H9 (cell line): Measurements from ENCODE around the gene HS6ST2. TPM values are rescaled to one million over a fixed set of nuclear protein-coding genes. Genes with fewer than 3 reads are reported as not detected.

Source experiments
- DNase-seq: peaks from one replicate; pipeline ENCODE4 v3.0.0-alpha.2; 2017
- H2AFZ ChIP-seq: one replicate; pipeline ENCODE4 v1.6.1; 2013; ENCODE audit warnings: mild to moderate bottlenecking, low read length, control low read depth, moderate library complexity
- H2AK5ac ChIP-seq: 2 replicates; pipeline ENCODE4 v1.6.1; 2013; ENCODE audit warnings: low read length, control low read depth, mixed read lengths; ENCODE audit not compliant: insufficient read length
- H2BK120ac ChIP-seq: one replicate; pipeline ENCODE4 v1.6.1; 2013; ENCODE audit warnings: low read depth, mild to moderate bottlenecking, low read length, control low read depth, inconsistent platforms; ENCODE audit not compliant: poor library complexity, severe bottlenecking
- H2BK12ac ChIP-seq: 2 replicates; pipeline ENCODE4 v1.6.1; 2013; ENCODE audit warnings: low read length, control low read depth, mixed read lengths, low read depth; ENCODE audit not compliant: insufficient read length
- H2BK15ac ChIP-seq: 2 replicates; pipeline ENCODE4 v1.6.1; 2013; ENCODE audit warnings: low read depth, low read length, control low read depth
- H2BK20ac ChIP-seq: one replicate; pipeline ENCODE4 v1.6.1; 2013; ENCODE audit warnings: low read depth, mild to moderate bottlenecking, low read length, control low read depth, inconsistent platforms; ENCODE audit not compliant: poor library complexity, severe bottlenecking
- H2BK5ac ChIP-seq: 2 replicates; pipeline ENCODE4 v1.6.1; 2013; ENCODE audit warnings: low read length, control low read depth, mixed read lengths; ENCODE audit not compliant: insufficient read length
- H3K14ac ChIP-seq: 2 replicates; pipeline ENCODE4 v1.6.1; 2013; ENCODE audit warnings: low read length, control low read depth; ENCODE audit not compliant: insufficient read depth
- H3K18ac ChIP-seq: 2 replicates; pipeline ENCODE4 v1.6.1; 2013; ENCODE audit warnings: low read depth, mild to moderate bottlenecking, mixed read lengths, low read length, control low read depth; ENCODE audit not compliant: insufficient read length
- H3K23ac ChIP-seq: 2 replicates; pipeline ENCODE4 v1.6.1; 2013; ENCODE audit warnings: low read length, control low read depth, mixed read lengths, low read depth; ENCODE audit not compliant: insufficient read length
- H3K23me2 ChIP-seq: 2 replicates; pipeline ENCODE4 v1.6.1; 2013; ENCODE audit warnings: low read depth, mild to moderate bottlenecking, mixed read lengths, low read length, control low read depth; ENCODE audit not compliant: insufficient read length, poor library complexity, severe bottlenecking
- H3K27ac ChIP-seq: 2 replicates; pipeline ENCODE4 v1.5.1; 2013; ENCODE audit warnings: low read length, control low read depth, mixed read lengths, low read depth; ENCODE audit not compliant: insufficient read length
- H3K27me3 ChIP-seq: 2 replicates; pipeline ENCODE4 v1.6.1; 2013; ENCODE audit warnings: low read length, control low read depth, inconsistent platforms; ENCODE audit not compliant: insufficient read depth
- H3K4ac ChIP-seq: 2 replicates; pipeline ENCODE4 v1.6.1; 2013; ENCODE audit warnings: low read depth, mild to moderate bottlenecking, control low read depth, inconsistent platforms, low read length, moderate library complexity
- H3K4me1 ChIP-seq: 2 replicates; pipeline ENCODE4 v1.6.1; 2013; ENCODE audit warnings: low read length, control low read depth, inconsistent platforms; ENCODE audit not compliant: insufficient read depth
- H3K4me2 ChIP-seq: 2 replicates; pipeline ENCODE4 v1.6.1; 2013; ENCODE audit warnings: low read length, control low read depth, mixed read lengths; ENCODE audit not compliant: insufficient read length, insufficient read depth
- H3K56ac ChIP-seq: 2 replicates; pipeline ENCODE4 v1.6.1; 2013; ENCODE audit warnings: low read depth, mild to moderate bottlenecking, mixed read lengths, low read length, control low read depth; ENCODE audit not compliant: insufficient read length
- H3K79me1 ChIP-seq: 2 replicates; pipeline ENCODE4 v1.6.1; 2013; ENCODE audit warnings: low read depth, mild to moderate bottlenecking, moderate library complexity, low read length, control low read depth, inconsistent platforms; ENCODE audit not compliant: insufficient read depth, poor library complexity, severe bottlenecking
- H3K79me2 ChIP-seq: 2 replicates; pipeline ENCODE4 v1.6.1; 2013; ENCODE audit warnings: low read length, control low read depth, inconsistent platforms; ENCODE audit not compliant: insufficient read depth
- H3K9ac ChIP-seq: 2 replicates; pipeline ENCODE4 v1.6.1; 2013; ENCODE audit warnings: low read length, control low read depth, mixed read lengths; ENCODE audit not compliant: insufficient read length; ENCODE audit errors: extremely low read depth
- H3K9me3 ChIP-seq: one replicate; pipeline ENCODE4 v1.6.1; 2013; ENCODE audit warnings: low read depth, low read length, inconsistent platforms; ENCODE audit not compliant: control insufficient read depth
- H3T11ph ChIP-seq: one replicate; pipeline ENCODE4 v1.6.1; 2013; ENCODE audit warnings: mild to moderate bottlenecking, low read length, control low read depth, inconsistent platforms
- H4K20me1 ChIP-seq: one replicate; pipeline ENCODE4 v1.6.1; 2013; ENCODE audit not compliant: control insufficient read depth, insufficient read length, insufficient read depth
- H4K5ac ChIP-seq: 2 replicates; pipeline ENCODE4 v1.6.1; 2013; ENCODE audit warnings: low read depth, mild to moderate bottlenecking, mixed read lengths, low read length, control low read depth; ENCODE audit not compliant: insufficient read length
- H4K8ac ChIP-seq: replicated peaks from 2 replicates; pipeline ENCODE4 v1.6.1; 2013; ENCODE audit warnings: low read length, control low read depth, mixed read lengths, low read depth; ENCODE audit not compliant: insufficient read length
- H4K91ac ChIP-seq: 2 replicates; pipeline ENCODE4 v1.6.1; 2013; ENCODE audit warnings: low read depth, mild to moderate bottlenecking, moderate library complexity, mixed read lengths, low read length, control low read depth; ENCODE audit not compliant: insufficient read length
- H3K27ac Mint-ChIP-seq, 3 experiments: 2 replicates in 2 of 3; 3 replicates in 1 of 3; pipeline ENCODE4 v1.8.0; 2020 to 2021; ENCODE audit warnings: mixed read lengths in 3 of 3, mild to moderate bottlenecking in 1 of 3, moderate library complexity in 1 of 3
- H3K27me3 Mint-ChIP-seq: 2 replicates; pipeline ENCODE4 v1.8.0; 2021; ENCODE audit warnings: low read depth, mild to moderate bottlenecking, moderate library complexity, mixed read lengths
- H3K36me3 Mint-ChIP-seq, 3 experiments: 2 replicates in 2 of 3; 3 replicates in 1 of 3; pipeline ENCODE4 v1.8.0; 2020 to 2021; ENCODE audit warnings: low read depth in 3 of 3, mixed read lengths in 3 of 3; ENCODE audit not compliant: insufficient read depth in 1 of 3
- H3K4me1 Mint-ChIP-seq, 2 experiments: 2 replicates each; pipeline ENCODE4 v1.8.0; 2020; ENCODE audit warnings: mixed read lengths in 2 of 2
- H3K4me3 Mint-ChIP-seq, 2 experiments: 2 replicates in 1 of 2; 3 replicates in 1 of 2; pipeline ENCODE4 v1.8.0; 2020 to 2021; ENCODE audit warnings: mild to moderate bottlenecking in 2 of 2, mixed read lengths in 2 of 2, moderate library complexity in 1 of 2
- H3K9me3 Mint-ChIP-seq, 2 experiments: 2 replicates in 1 of 2; 3 replicates in 1 of 2; pipeline ENCODE4 v1.8.0; 2020; ENCODE audit warnings: mild to moderate bottlenecking in 2 of 2, mixed read lengths in 2 of 2, moderate library complexity in 1 of 2
- CTCF ChIP-seq: fragments of 200-600 bp; sonication (generic); conservative IDR thresholded peaks from 3 replicates; pipeline ENCODE4 v1.8.0; 2021; ENCODE audit warnings: antibody characterized with exemption, mild to moderate bottlenecking
- WGBS: extraction: QIAGEN DNeasy Blood & Tissue Kit; methylation state at CpG from one replicate; pipeline ENCODE4 v1.1.7; 2013; ENCODE audit warnings: missing lambda C conversion rate, low lambda C conversion rate, mixed read lengths; ENCODE audit not compliant: insufficient read length; ENCODE audit errors: extremely low coverage; 5-methylcytosine and 5-hydroxymethylcytosine counted together
- total RNA-seq: library from RNA; stranded (reverse); gene quantifications from 2 replicates; pipeline ENCODE4 v1.2.1, GENCODE V29; 2021

Gene HS6ST2
- total RNA-seq, 1 experiment from 2014 or later = 4.8 TPM

GRCh38 chrX:132748268-132748667 is 210.2 kb downstream of the HS6ST2 start:
- Histone ChIP-seq H3K9ac (no peak overlapping the region), H4K5ac (no peak overlapping the region), H3T11ph (no peak overlapping the region), H3K4me2 (no peak overlapping the region), H3K14ac (no peak overlapping the region), H3K56ac (no peak overlapping the region), H2BK5ac (no peak overlapping the region), H3K9me3 (no peaks in the 10 kb centered on the region), H3K23ac (no peak overlapping the region), H4K8ac (no peak overlapping the region), H2BK12ac (no peak overlapping the region), H2BK20ac (no peak overlapping the region), H2BK15ac (no peak overlapping the region), H3K18ac (no peak overlapping the region), H3K23me2 (no peaks in the 10 kb centered on the region), H2AK5ac (no peak overlapping the region), H3K79me2 (0 out of 2 replicates have a peak, but pooled peaks cover 2% of the 10 kb centered on the region), H2BK120ac (no peak overlapping the region), H3K4ac (no peak overlapping the region), H3K4me1 (peaks cover 24% of the 10 kb centered on the region; the same call in 1 of the 2 replicates), H2AFZ (no peak overlapping the region), H3K27ac (no peak overlapping the region), H4K91ac (no peak overlapping the region), H3K27me3 (peaks cover 6% of the 10 kb centered on the region; the same call in 1 of the 2 replicates), H4K20me1 (no peaks in the 10 kb centered on the region), H3K79me1 (no peaks in the 10 kb centered on the region)
- WGBS = no CpG with 5 or more reads among the region's 5 CpGs
- Mint-ChIP-seq H3K27me3 (peaks cover 61% of the 10 kb centered on the region), H3K9me3 (no peaks in the 10 kb centered on the region; a peak in 1 of 5 replicates), H3K36me3 (no peaks in the 10 kb centered on the region; a peak in 1 of 7 replicates), H3K4me3 (no peak overlapping the region), H3K4me1 (peaks cover 60 to 61% of the 10 kb centered on the region in 2 experiments), H3K27ac (no peak overlapping the region)
- no peak for DNase-seq
- no peak for TF ChIP-seq CTCF
